Ishikawa (cell line): ENCODE data around the gene PDE1C.

Source experiments
- CEBPB ChIP-seq: IDR thresholded peaks from 2 replicates; pipeline ENCODE4 v1.6.1; 2012
- CREB1 ChIP-seq: IDR thresholded peaks from 2 replicates; pipeline ENCODE4 v1.6.1; 2012; ENCODE audit warnings: low read depth
- EGR1 ChIP-seq: IDR thresholded peaks from 2 replicates; pipeline ENCODE4 v1.6.1; 2012
- EP300 ChIP-seq: IDR thresholded peaks from 2 replicates; pipeline ENCODE4 v1.6.1; 2012; ENCODE audit warnings: borderline replicate concordance
- FOXM1 ChIP-seq: IDR thresholded peaks from 2 replicates; pipeline ENCODE4 v1.6.1; 2012; ENCODE audit warnings: low read depth, borderline replicate concordance
- MAX ChIP-seq: IDR thresholded peaks from 2 replicates; pipeline ENCODE4 v1.6.1; 2012
- NFIC ChIP-seq: IDR thresholded peaks from 2 replicates; pipeline ENCODE4 v1.6.1; 2012
- RAD21 ChIP-seq: IDR thresholded peaks from 2 replicates; pipeline ENCODE4 v1.6.1; 2012; ENCODE audit warnings: low read depth
- REST ChIP-seq: IDR thresholded peaks from 2 replicates; pipeline ENCODE4 v1.6.1; 2012; ENCODE audit warnings: low read depth, mild to moderate bottlenecking
- TAF1 ChIP-seq: IDR thresholded peaks from 2 replicates; pipeline ENCODE4 v1.6.1; 2012; ENCODE audit warnings: low read depth, mild to moderate bottlenecking
- TEAD4 ChIP-seq: IDR thresholded peaks from 2 replicates; pipeline ENCODE4 v1.6.1; 2012
- USF1 ChIP-seq: IDR thresholded peaks from 2 replicates; pipeline ENCODE4 v1.6.1; 2012

- TF ChIP-seq MAX: no peak
- TF ChIP-seq CEBPB: no peak
- no peak for TF ChIP-seq USF1
- peak; percentile 68 for TF ChIP-seq RAD21
- no peak for TF ChIP-seq FOXM1
- no peak for TF ChIP-seq CREB1
- no peak for TF ChIP-seq TAF1
- TF ChIP-seq EP300: no peak
- TF ChIP-seq REST: no peak
- no peak for TF ChIP-seq EGR1
- TF ChIP-seq TEAD4: no peak
- TF ChIP-seq NFIC: no peak
These were observed 333.9 kb downstream of the PDE1C start for GRCh38 chr7:31735991-31736982.
